NCI-H748 (cell line): ENCODE results near the gene KIDINS220.
A peak's percentile ranks its signal among the peaks of the same experiment; 100 is the strongest.
"Not testable (repeated sequence)": the region's sequence is repeated elsewhere in the genome, so short reads cannot be mapped to it uniquely, and the experiment has no call there.

Experiments
- DNase-seq: peaks from one replicate; lab custom pipeline; 2025; ENCODE audit not compliant: unreplicated experiment; lab: John Stamatoyannopoulos, UW

The KIDINS220 gene

GRCh38 chr2:8754106-8754776, 83.2 kb downstream of the KIDINS220 start:
- DNase-seq = peak; percentile 85

- peak; percentile 88 for DNase-seq
Observed at GRCh38 chr2:8753609-8754008, 83.8 kb downstream of the KIDINS220 start.

- DNase-seq = no peak
Observed at GRCh38 chr2:8752385-8752784, 85.0 kb downstream of the KIDINS220 start.

GRCh38 chr2:8750221-8750620, 87.2 kb downstream of the KIDINS220 start:
- DNase-seq = no peak

GRCh38 chr2:8743261-8743660, 94.2 kb downstream of the KIDINS220 start:
- DNase-seq = no peak

- DNase-seq = no peak
Observed at GRCh38 chr2:8740136-8740535, 97.3 kb downstream of the KIDINS220 start.

GRCh38 chr2:8737571-8738175, 99.7 kb downstream of the KIDINS220 start:
- DNase-seq = no peak

- DNase-seq = no peak
Observed at GRCh38 chr2:8732601-8733000, 104.8 kb downstream of the KIDINS220 start.

- no peak for DNase-seq
Observed at GRCh38 chr2:8729939-8730338, 107.5 kb downstream of the KIDINS220 start.

- not testable (repeated sequence) for DNase-seq
Observed at GRCh38 chr2:8729101-8729500, 108.3 kb downstream of the KIDINS220 start.

- DNase-seq = no peak
Observed at GRCh38 chr2:8728305-8729015, 109.0 kb downstream of the KIDINS220 start.

- no peak for DNase-seq
Observed at GRCh38 chr2:8725838-8726237, 111.6 kb downstream of the KIDINS220 start.

GRCh38 chr2:8722986-8723385, 114.4 kb downstream of the KIDINS220 start:
- DNase-seq = no peak

- no peak for DNase-seq
Observed at GRCh38 chr2:8721410-8721809, 116.0 kb downstream of the KIDINS220 start.

- DNase-seq = no peak
Observed at GRCh38 chr2:8720741-8721140, 116.7 kb downstream of the KIDINS220 start.

GRCh38 chr2:8719528-8719927, 117.9 kb downstream of the KIDINS220 start:
- DNase-seq = no peak

- DNase-seq = no peak
Observed at GRCh38 chr2:8714971-8715370, 122.4 kb downstream of the KIDINS220 start.

GRCh38 chr2:8714283-8714682, 123.1 kb downstream of the KIDINS220 start:
- DNase-seq = no peak

GRCh38 chr2:8710951-8711350, 126.5 kb downstream of the KIDINS220 start:
- no peak for DNase-seq

GRCh38 chr2:8709611-8710010, 127.8 kb downstream of the KIDINS220 start:
- no peak for DNase-seq

- no peak for DNase-seq
Observed at GRCh38 chr2:8704906-8705305, 132.5 kb downstream of the KIDINS220 start.

- DNase-seq = no peak
Observed at GRCh38 chr2:8701681-8702379, 135.6 kb downstream of the KIDINS220 start.
